ENCODE measurements around the gene ANTKMT. TPM values are rescaled to one million over a fixed set of nuclear protein-coding genes. Genes with fewer than 3 reads are reported as not detected.

The ANTKMT gene
- total RNA-seq, 2 experiments from 2014 or later, result 8.1 TPM

GRCh38 chr16:680967-681745, 39.8 kb upstream of the ANTKMT start:
- peaks cover 20% of the 10 kb centered on the region for H3K36me3 ChIP-seq (ENCODE audit: insufficient read depth, low read length)
- H3K27ac ChIP-seq (ENCODE audit: low read depth in 1 of 2, low read length in 2 of 2), result peak overlapping the region; percentile 41 to 53
- peak overlapping the region; percentile 83 for H3K4me3 Mint-ChIP-seq
- H3K4me3 ChIP-seq (ENCODE audit: low read length), result peak overlapping the region; percentile 76
- TF ChIP-seq CTCF (IDR thresholded peaks at IDR 0.05), result no peak
- H3K27ac Mint-ChIP-seq, result peak overlapping the region; percentile 70
- H3K27me3 Mint-ChIP-seq, result no peaks in the 10 kb centered on the region
- no peak for DNase-seq
- CTCF ChIA-PET, result no interaction called here
- POLR2A ChIA-PET, result interaction anchor here (1.0 to 4.8 kb wide), 14 partner anchors 8 to 1524 kb away, joined by 3 to 55 read pairs (median 5); partner anchors contain the start of genes ANTKMT, METTL26, MLST8 and RHOT2
- H3K36me3 Mint-ChIP-seq (ENCODE audit: low read depth), result peaks cover 19% of the 10 kb centered on the region
- ATAC-seq (ENCODE audit: poor library complexity), result no peak
- H3K4me1 ChIP-seq (ENCODE audit: insufficient read depth, low read length), result peaks cover 74% of the 10 kb centered on the region
- H3K27me3 ChIP-seq (ENCODE audit: control insufficient read depth in 1 of 2, insufficient read depth in 2 of 2, low read length in 2 of 2), result peaks cover 5% of the 10 kb centered on the region in 2 experiments
- intact Hi-C loops (cut with DNase I, micrococcal nuclease), result no loop called here
- no peaks in the 10 kb centered on the region for H3K9me3 ChIP-seq (ENCODE audit: control insufficient read depth in 1 of 2, insufficient read depth in 1 of 2, low read length in 2 of 2)
- peaks cover 20% of the 10 kb centered on the region for H3K4me1 Mint-ChIP-seq (ENCODE audit: low read depth)
- H3K9me3 Mint-ChIP-seq, result no peaks in the 10 kb centered on the region

- H3K9me3 ChIP-seq (ENCODE audit: control insufficient read depth in 1 of 2, insufficient read depth in 1 of 2, low read length in 2 of 2), result no peaks in the 10 kb centered on the region
- no peak overlapping the region for H3K4me3 ChIP-seq (ENCODE audit: low read length)
- H3K36me3 ChIP-seq (ENCODE audit: insufficient read depth, low read length), result peaks cover 27% of the 10 kb centered on the region
- ATAC-seq (ENCODE audit: poor library complexity) (no peak), DNase-seq (peak in 1 of 14 experiments; percentile 42)
- Mint-ChIP-seq H3K9me3 (no peaks in the 10 kb centered on the region), H3K4me1 (ENCODE audit: low read depth) (peaks cover 17% of the 10 kb centered on the region), H3K27ac (peak overlapping the region; percentile 70), H3K36me3 (ENCODE audit: low read depth) (peaks cover 19% of the 10 kb centered on the region), H3K27me3 (no peaks in the 10 kb centered on the region), H3K4me3 (peak overlapping the region; percentile 83)
- H3K27me3 ChIP-seq (ENCODE audit: control insufficient read depth in 1 of 2, insufficient read depth in 2 of 2, low read length in 2 of 2), result peaks cover 0 to 1% of the 10 kb centered on the region in 2 experiments
- peaks cover 71% of the 10 kb centered on the region for H3K4me1 ChIP-seq (ENCODE audit: insufficient read depth, low read length)
- CTCF ChIA-PET, result no interaction called here
- no peak for TF ChIP-seq CTCF (IDR thresholded peaks at IDR 0.05)
- intact Hi-C loops (cut with DNase I, micrococcal nuclease), result no loop called here
- H3K27ac ChIP-seq (ENCODE audit: low read depth in 1 of 2, low read length in 2 of 2), result no peak overlapping the region
- POLR2A ChIA-PET, result interaction anchor here (1.2 to 4.8 kb wide), 8 partner anchors 8 to 299 kb away, joined by 3 to 55 read pairs (median 6); partner anchors contain the start of genes METTL26, RHOT2, SOX8 and WDR24
Measured at GRCh38 chr16:681746-682427, 39.1 kb upstream of the ANTKMT start.

- TF ChIP-seq CTCF (IDR thresholded peaks at IDR 0.05), result no peak
- POLR2A ChIA-PET, result interaction anchor here (2.5 to 4.8 kb wide), 2 partner anchors 12 to 15 kb away, joined by 12 to 55 read pairs; partner anchors contain the start of gene RHOT2
- CTCF ChIA-PET, result no interaction called here
- intact Hi-C loops (cut with DNase I, micrococcal nuclease), result no loop called here
- H3K27ac ChIP-seq (ENCODE audit: low read depth in 1 of 2, low read length in 2 of 2), result no peak overlapping the region
- peaks cover 65% of the 10 kb centered on the region for H3K4me1 ChIP-seq (ENCODE audit: insufficient read depth, low read length)
- DNase-seq (peak in 1 of 14 experiments; percentile 51), ATAC-seq (ENCODE audit: poor library complexity) (no peak)
- Mint-ChIP-seq H3K36me3 (ENCODE audit: low read depth) (peaks cover 19% of the 10 kb centered on the region), H3K4me3 (peak overlapping the region; percentile 83), H3K4me1 (ENCODE audit: low read depth) (peaks cover 15% of the 10 kb centered on the region), H3K9me3 (no peaks in the 10 kb centered on the region), H3K27me3 (no peaks in the 10 kb centered on the region), H3K27ac (peak overlapping the region; percentile 69)
- H3K36me3 ChIP-seq (ENCODE audit: insufficient read depth, low read length), result peaks cover 29% of the 10 kb centered on the region
- no peak overlapping the region for H3K4me3 ChIP-seq (ENCODE audit: low read length)
- no peaks in the 10 kb centered on the region for H3K27me3 ChIP-seq (ENCODE audit: control insufficient read depth in 1 of 2, insufficient read depth in 2 of 2, low read length in 2 of 2)
- no peaks in the 10 kb centered on the region for H3K9me3 ChIP-seq (ENCODE audit: control insufficient read depth in 1 of 2, insufficient read depth in 1 of 2, low read length in 2 of 2)
Measured at GRCh38 chr16:682493-683395, 38.2 kb upstream of the ANTKMT start.
